ENCODE measurements around the gene OGDH.
A peak's percentile ranks its signal among the peaks of the same experiment; 100 is the strongest.
"Not testable (repeated sequence)": the region's sequence is repeated elsewhere in the genome, so short reads cannot be mapped to it uniquely, and the experiment has no call there.

The OGDH gene

GRCh38 chr7:44606341-44607140, at the start of gene OGDH:
Gene OGDH (plus strand): TSS chr7:44606627. CDS start chr7:44624344, 17,717 bp downstream.
- peak; percentile 99 for DNase-seq (ENCODE audit: low read depth, low spot score)

DNA sequence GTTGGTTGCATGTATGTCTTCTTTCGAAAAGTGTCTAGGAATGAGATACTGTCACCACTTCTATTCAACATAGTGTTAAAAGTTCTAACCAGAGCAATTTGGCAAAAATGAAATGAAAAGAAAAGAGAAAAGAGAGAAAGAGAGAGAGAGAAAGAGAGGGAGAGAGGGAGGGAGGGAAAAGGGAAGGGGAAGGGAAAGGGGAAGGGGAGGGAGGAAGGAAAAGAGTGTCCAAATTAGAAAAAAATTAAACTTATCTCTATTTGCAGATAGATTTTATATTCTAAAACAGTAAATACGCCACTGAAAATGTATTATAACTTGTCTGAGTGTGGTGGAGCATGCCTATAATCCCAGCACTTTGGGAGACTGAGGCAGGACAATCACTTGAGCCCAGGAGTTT, 48.9 kb upstream of the OGDH start:
- no peak for DNase-seq (ENCODE audit: low read depth, low spot score)

DNA sequence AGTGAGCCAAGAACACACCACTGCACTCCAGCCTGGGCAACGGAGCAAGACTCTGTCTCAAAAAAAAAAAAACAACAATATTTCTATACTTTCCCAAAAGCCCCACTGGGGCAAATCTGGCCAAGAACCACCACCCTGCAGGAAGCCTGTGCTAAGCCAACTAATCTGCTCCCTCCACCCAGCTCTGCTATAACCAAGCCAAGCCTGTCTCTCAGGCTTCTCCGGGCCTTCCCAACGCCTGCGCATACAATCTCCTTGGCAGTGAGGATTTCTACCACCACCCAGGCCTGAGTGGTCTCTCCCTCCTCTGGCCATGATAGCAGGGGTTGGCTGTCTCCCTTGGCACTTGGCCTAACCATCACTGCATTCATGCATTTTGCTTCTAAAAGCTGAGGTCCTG, 46.9 kb upstream of the OGDH start:
- no peak for DNase-seq (ENCODE audit: low read depth, low spot score)

- no peak for DNase-seq (ENCODE audit: low read depth, low spot score)
These were observed 44.9 kb upstream of the OGDH start for GRCh38 chr7:44561481-44561880.

DNA sequence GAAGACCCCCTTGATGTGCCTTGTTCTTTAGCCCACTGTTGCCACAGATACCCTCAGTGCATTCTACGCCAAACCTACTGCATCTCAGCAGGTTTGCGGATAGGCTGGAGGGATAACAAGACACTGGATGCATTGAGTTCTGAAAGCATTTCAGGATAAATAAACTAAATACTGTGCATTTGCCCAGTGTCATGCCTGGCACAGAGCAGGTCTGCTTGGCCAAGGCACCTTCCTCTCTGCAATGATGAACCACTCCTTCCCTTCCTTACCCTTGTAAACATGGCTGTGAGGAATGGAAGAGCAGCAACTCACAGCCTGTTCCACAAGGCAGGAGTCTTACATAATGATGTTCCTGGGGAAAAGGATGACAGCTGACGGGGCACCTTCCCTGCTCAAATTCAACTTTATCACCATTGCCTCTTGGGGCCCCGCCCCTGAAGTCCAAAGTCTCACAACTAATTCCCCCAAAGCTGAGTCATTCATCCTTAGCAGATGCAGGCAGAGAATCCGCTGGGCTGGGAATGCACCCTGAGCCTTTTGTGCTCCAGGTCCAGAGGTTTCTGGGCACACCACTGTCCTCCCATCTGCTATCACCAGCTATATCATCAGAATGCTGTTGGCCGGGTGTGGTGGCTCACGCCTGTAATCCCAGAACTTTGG, 44.3 kb upstream of the OGDH start:
- peak; percentile 39 for DNase-seq (ENCODE audit: low read depth, low spot score)

DNA sequence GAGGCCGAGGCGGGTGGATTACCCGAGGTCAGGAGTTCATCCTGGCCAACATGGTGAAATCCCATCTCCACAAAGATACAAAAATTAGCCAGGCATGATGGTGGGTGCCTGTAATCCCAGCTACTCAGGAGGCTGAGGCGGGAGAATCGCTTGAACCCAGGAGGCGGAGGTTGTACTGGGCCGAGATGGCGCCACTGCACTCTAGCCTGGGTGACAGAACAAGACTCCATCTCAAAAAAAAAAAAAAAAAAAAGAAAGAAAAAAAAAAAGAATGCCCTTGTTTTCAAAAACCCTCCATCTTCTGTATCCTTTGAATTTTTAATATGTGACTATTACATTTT, 43.8 kb upstream of the OGDH start:
- DNase-seq (ENCODE audit: low read depth, low spot score): not testable (repeated sequence)

DNA sequence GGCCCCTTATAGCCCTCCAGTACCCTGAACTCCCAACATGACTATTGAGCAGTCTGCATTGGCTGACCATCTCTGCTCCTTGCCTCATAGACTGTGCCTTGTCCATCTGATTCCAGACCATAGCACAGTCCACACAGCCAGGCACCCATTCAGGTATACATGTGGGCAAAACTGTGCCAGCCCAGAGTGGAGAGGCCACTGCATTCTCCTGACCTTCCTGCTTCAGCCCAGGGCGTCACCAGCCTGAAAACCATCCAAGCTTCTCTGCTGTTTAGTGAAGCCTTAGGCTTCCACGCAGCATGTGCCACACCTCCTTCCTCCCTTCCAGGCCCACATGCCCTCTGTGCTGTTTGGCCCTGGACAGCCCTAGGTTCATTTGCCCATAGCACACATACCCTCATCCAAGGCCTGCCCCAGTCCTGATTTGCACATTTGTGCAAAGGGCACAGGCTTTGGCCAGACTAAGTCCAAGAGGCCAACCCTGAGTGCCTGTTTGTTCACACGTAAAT, 43.2 kb upstream of the OGDH start:
- no peak for DNase-seq (ENCODE audit: low read depth, low spot score)

DNA sequence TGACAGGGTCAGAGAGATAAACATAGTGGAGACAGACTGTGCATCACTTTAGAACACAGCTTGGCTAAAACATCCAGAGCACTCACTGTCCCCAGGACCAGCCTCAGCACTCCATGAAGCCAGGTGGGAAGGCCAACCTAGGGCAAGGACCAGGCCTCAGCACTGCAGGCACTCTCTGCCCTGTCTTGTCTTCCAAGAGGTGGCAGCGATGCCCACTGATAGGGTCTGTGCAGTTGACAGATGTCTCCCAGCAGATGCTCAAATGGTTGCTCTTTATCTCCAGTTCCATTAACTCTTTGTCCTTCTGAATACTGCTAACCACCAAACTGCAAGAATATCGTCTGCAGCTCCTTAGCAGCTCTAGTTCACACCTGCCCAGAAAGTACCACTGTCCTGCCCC, 41.8 kb upstream of the OGDH start:
- no peak for DNase-seq (ENCODE audit: low read depth, low spot score)

- DNase-seq (ENCODE audit: low read depth, low spot score): peak; percentile 78
These were observed 41.2 kb upstream of the OGDH start for GRCh38 chr7:44565097-44565794.

DNA sequence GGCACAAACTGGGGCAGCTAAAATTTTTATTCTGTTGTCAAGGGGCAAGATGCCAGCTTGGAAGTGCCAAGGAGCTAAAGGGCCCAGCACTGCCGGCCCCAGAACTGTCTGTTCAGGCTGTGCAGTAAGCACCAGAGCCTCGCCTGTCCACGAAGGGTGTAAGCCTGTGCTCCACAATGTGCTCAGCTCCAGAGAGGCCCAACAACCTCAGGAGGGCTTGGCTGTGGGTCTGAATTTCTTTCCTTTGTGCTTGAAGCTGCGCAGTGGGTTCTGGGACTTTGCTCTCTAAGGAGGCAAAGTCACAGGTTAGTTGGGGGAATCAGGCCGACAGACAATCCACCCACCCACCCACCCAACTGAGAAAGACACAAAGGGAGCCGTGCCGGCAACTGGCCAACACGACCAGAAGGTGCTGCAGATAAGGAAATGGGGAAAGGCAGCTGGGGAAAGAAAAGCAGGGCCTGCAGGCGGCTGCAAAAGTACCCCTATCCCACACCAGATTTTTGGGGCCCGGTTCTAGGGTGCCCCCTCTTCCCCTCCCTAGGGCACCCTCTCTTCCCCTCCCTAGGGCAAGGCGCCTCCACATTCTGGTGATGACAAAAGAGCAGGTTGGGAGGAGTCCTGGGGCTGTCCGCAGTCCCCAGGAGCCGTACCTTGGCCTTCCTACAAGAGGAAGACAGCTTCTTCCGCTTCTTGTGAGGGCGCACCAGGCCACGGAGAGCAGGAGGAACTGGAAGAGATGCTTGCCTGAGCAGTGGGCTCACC, 40.5 kb upstream of the OGDH start:
- DNase-seq (ENCODE audit: low read depth, low spot score): no peak

DNA sequence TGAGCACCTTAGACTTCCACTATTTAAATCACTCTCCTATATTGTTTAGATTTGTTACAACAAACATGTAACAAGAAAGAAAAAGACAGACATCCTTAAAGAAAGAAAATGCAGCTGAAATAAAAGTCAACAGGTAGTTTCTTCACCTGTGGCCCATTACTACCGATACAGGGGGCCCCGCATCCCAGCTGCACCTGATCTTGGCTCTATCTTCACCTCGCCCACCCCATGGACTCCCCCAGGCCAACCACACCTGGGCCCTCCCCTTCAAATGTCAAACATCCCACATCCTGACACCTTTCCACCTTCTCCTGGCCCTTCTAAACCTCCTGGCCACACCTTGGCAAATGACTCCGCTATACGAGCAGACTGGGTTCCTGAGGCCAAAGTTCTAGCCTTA, 39.7 kb upstream of the OGDH start:
- no peak for DNase-seq (ENCODE audit: low read depth, low spot score)

- DNase-seq (ENCODE audit: low read depth, low spot score): no peak
These were observed 38.5 kb upstream of the OGDH start for GRCh38 chr7:44567884-44568283.

GRCh38 chr7:44568771-44569560, 37.5 kb upstream of the OGDH start:
- DNase-seq (ENCODE audit: low read depth, low spot score): no peak

DNA sequence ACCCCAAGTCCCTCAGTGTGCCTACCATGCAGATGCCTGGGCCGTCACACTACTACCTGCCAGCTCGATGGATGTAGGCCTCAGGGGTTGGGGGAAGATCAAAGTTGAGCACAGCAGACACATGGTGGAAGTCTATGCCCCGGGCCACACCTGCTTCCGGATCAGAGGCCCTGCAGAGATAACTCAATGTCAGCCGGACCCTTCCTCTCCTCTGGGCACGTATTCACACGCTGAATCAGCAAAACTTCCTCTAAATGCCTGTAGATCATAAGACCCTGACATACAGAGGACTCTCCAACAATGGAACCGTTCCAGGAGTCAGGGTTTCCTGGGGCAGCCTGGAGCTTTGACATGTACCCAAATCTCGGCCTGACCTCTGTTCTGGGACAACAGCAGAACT, 36.5 kb upstream of the OGDH start:
- no peak for DNase-seq (ENCODE audit: low read depth, low spot score)

GRCh38 chr7:44572771-44573170, 33.7 kb upstream of the OGDH start:
- DNase-seq (ENCODE audit: low read depth, low spot score): no peak

GRCh38 chr7:44573464-44574286, 32.8 kb upstream of the OGDH start, which contains the start of gene DDX56:
Gene DDX56 (minus strand): TSS chr7:44573908. CDS start chr7:44573895, 13 bp downstream.
- peak; percentile 97 for DNase-seq (ENCODE audit: low read depth, low spot score)

GRCh38 chr7:44574287-44574872, 32.0 kb upstream of the OGDH start:
- DNase-seq (ENCODE audit: low read depth, low spot score): no peak

GRCh38 chr7:44575054-44575453, 31.4 kb upstream of the OGDH start:
- no peak for DNase-seq (ENCODE audit: low read depth, low spot score)

DNA sequence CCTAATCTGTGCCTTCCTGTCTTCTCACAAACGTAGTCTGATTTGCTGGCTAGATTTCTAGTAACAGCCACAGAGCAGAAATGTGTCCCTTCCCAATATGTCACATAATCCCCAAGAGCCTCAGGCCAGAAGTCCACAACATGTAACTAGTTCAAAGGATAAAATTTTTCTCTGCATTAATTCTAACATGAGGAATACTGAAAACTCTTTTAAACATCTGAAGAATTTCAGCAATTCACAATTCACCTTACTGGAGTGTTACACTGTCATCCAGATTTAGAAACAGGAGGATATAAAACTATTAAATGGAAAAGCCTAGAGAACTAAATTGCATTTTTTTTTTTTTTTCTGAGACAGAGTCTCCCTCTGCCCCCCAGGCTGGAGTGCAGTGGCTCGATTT, 30.2 kb upstream of the OGDH start:
- DNase-seq (ENCODE audit: low read depth, low spot score): no peak

Measured in astrocyte of the hippocampus (primary cell).